ENCODE data around the gene NCCRP1.

The NCCRP1 gene

DNA sequence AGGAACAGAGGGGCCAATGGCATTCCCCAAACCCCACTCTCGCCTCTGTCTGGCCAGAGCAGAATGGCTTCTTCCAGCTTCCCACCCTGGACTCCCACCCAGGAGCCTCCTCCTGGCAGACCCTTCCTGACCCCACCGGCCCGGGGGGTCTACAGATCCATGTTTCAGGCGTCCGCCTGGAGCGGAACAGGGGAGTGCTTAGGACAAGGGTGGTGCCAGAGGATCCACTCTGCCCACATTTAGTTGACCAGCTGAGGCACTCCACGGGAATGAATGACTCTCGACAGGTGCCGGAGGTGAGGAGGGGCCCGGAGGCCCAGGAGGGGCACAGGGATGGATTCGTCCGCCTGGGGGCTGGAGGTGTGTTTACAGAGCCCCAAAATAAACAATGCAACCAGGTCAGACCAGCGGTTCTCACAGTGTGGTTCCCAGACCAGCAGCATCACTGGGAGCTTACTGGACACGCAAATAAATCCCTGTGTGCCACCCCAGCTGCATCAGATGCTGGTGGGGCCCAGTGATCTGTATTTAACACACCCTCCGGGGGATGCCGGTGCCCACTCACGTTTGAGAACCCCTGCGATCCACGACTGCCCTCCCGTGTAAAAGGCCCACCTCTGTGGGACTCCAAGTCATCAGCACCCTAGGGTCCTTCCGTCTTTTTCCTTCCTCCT is 15.1 kb upstream of the NCCRP1 start:
- no peak for DNase-seq

- DNase-seq, result no peak
These were observed 14.6 kb upstream of the NCCRP1 start for GRCh38 chr19:39182174-39182505.

DNA sequence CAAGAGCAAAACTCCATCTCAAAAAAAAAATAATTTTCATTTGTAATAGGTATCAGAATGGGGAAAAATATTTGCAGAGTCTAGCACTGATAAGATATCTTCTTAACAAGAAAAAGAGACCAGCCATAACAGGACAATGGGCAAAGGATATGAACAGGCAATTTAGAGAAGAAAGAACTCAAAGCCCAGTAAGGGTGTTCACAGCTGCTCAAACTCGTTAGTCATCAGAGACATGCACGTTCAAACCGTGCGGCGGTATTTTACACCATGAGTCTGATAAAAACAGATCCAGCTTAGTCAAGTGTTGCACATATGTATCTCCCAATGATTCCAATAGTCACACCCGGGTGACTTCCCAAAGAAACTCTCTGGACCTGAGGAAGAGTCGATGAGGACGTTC is 13.7 kb upstream of the NCCRP1 start:
- DNase-seq, result no peak

DNA sequence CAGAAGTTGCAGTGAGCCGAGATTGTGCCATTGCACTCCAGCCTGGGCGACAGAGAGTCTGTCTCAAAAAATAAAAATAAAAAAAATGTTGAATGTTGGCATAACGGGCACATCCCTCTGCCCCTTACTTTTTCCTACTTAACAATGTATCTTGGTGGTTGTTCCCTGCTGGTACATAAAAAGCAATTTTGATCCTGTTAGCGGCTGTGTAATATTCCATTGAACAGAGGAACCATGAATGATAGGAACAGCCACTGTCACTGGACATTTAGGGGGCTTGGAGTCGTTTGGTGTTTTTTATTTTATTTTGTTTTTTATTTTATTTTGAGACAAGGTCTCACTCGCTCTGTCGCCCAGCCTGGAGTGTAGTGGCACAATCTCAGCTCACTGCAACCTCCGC is 10.4 kb upstream of the NCCRP1 start:
- DNase-seq, result no peak

DNA sequence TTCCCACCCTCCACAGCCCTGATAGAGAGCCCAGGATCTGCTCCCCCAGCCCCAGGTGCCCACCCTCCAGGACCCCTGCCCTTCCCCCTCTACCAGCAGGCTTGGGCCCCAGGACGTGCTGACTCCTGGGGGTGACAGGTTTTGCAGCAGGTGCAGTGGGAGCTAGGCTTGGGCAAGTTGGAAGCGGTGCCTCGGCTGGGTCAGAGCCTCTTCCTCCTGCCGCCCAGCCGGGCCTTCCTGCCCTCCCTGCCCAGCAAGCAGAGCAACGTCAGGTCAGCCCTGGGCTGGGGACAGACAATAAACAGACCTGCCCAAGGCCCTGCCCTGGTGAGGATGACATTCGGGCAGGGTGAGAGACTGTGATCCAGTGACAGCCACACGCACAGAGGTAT is 9.2 kb upstream of the NCCRP1 start:
- no peak for DNase-seq

- DNase-seq, result no peak
These were observed 7.8 kb upstream of the NCCRP1 start for GRCh38 chr19:39188960-39189359.

DNA sequence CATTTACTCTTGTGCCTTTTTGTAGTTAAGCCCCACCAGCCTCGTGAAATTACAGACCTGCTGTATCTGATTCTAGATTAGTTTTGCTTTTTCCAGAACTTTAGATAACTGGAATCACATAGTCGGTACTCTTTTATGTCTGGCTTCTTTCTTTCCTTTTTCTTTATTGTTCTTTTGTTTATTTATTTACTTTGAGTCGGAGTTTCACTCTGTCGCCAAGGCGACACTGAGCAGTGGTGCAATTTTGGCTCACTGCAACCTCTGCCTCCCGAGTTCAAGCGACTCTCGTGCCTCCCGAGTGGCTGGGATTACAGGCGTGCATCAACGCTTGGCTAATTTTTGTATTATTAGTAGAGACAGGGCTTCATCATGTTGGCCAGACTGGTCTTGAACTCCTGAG is 6.0 kb upstream of the NCCRP1 start:
- no peak for DNase-seq

- DNase-seq, result no peak
These were observed 3.9 kb upstream of the NCCRP1 start for GRCh38 chr19:39192846-39193245.

DNA sequence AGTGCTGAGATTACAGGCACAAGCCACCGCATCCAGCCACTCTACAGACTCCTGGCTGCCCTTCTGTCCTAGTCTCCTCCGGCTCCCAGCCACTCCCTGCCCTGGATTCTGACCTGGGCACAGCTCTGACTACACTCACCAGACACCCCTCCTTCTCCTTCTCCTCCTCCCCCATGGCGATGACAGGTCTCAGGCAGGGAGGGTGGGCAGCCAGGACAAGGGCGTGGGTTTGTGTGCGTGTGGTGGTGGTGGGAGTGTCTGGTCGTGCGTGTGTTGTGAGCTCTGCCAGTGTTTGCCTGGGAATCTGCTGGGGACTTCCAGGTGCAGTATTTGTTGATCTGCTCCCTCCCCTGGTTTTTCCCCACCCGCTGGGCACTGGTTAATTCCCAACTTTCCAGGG is 3.0 kb upstream of the NCCRP1 start:
- DNase-seq, result no peak

DNA sequence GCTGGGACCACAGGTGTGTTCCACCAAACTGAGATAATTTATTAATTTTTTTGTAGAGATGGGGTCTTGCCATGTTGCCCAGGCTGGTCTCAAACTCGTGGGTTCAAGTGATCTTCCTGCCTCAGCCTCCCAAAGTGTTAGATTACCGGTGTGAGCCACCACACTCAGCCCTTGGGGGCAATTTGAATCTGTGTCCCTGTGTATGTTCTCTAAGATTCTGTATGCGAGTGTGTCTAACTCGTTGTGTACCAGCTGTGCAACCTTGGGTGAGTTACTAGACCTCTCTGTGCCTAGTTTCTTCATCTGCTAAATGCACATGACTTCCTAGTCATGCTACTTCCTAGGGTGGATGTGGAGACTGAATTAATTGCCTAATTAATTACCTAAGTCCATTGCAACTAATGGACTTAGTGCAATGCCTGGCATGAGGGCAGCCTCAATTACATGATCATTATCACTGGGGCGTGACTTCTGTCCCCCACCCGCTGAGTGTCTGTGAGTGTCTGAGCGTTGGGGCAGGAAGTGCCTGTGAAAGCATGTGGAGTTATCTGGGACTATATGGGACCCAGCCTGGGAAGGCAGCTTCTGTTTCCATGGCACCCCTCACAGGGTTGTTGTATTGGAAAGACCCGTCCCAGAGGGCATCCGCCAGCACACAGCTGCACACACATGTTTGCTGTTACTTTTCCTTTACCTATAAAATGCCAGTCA is 1.8 kb upstream of the NCCRP1 start:
- DNase-seq, result no peak

- no peak for DNase-seq
These were observed 1.0 kb upstream of the NCCRP1 start for GRCh38 chr19:39195755-39196154.

DNA sequence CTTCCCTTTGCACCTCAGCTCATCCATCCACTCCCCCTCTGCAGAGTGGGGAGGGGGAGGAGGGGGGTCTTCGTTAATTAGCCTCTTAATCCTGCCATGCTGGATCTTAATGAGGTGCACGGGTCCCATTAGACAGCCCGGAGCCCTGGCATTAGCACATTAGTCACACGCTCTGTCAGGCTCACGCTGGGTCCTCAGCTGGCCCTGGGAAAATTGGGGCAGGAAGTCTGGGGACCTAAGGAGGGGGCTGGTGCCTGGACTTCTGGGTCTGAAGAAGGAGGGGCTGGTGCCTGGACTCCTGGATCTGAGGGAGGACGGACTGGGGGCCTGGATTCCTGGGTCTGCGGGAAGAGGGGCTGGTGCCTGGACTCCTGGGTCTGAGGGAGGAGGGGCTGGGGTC is 444 bp upstream of the NCCRP1 start:
- no peak for DNase-seq

DNA sequence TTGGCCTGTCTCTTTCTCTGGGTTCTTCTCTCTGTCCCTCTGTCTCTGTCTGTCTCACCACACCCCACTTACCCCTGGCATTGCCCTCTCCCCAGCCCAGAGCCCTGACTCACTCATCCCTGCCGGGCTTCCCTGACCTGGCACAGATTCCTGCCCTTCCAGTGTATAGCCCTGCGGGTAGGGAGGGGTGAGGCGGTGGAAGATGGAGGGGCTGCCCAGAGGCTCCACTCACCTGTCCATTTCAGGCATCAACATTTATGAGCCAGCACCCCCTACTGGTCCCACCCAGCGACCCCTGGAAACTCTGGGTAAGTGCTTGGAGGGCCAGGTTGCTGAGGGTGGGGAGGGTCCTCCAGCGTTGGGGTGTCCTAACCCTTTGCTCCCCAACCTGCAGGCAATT is 1.0 kb downstream of the NCCRP1 start:
- no peak for DNase-seq

DNA sequence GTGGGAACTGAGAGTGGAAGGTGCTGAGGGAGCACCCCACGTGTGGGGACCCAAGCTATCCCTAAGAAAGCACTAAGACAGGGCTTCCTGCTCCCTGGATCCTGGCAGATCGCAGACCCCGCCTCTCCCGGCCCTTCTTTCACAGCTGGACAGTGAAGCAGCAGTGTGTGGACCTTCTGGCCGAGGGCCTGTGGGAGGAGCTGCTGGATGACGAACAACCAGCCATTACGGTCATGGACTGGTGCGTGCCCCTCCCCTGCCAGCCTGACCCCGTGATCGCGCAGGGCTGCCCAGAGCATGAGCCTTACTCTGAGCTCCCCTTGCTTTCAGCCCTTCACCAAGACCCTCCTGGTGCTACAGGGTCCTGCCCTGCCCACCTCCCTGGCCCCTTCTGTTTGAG is 2.3 kb downstream of the NCCRP1 start:
- DNase-seq, result no peak

GRCh38 chr19:39200066-39200802 is 3.5 kb downstream of the NCCRP1 start:
- no peak for DNase-seq

DNA sequence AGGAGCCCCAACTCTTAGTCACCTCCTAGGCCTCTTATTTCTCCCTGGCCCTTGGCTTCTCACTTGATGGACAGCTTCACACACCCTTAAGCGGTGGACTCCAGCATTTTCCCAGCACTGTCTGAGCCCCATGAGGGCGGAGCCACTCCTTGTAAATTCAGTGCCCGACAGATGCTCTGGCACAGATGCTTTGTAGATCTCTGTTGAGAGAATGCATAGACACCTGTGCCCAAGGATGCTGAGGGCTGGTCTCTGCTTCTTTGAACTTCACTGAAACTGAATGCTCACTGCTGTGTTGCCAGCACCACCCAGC is 4.0 kb downstream of the NCCRP1 start:
- DNase-seq, result no peak

- no peak for DNase-seq
These were observed 6.2 kb downstream of the NCCRP1 start for GRCh38 chr19:39202998-39203355.

- no peak for DNase-seq
These were observed 6.9 kb downstream of the NCCRP1 start, which contains the start of gene SYCN for GRCh38 chr19:39203372-39204341. TSS of gene SYCN (minus strand) at chr19:39204263. CDS start at chr19:39204254, 9 bp downstream.

- no peak for DNase-seq
These were observed 8.6 kb downstream of the NCCRP1 start for GRCh38 chr19:39205449-39205764.

DNA sequence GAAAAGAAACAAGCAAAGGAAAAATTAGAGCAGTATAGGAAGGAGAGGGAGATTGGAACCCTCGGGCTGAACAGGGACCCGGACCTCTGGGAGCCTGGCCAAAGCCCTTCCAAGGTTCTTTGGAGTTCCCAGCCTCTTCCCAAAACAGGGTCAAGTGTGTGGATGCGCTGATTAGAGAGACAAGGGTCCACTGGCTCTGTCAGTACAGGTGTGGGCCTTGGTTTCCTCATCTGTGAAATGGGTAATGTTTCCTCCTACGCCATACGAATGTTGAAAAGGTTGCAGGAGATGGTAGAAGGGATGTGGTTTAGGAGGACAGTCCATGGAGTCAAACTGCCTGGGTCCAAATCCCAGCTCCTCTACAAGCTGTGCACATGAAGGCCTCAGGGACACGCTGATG is 9.4 kb downstream of the NCCRP1 start:
- DNase-seq, result no peak

DNA sequence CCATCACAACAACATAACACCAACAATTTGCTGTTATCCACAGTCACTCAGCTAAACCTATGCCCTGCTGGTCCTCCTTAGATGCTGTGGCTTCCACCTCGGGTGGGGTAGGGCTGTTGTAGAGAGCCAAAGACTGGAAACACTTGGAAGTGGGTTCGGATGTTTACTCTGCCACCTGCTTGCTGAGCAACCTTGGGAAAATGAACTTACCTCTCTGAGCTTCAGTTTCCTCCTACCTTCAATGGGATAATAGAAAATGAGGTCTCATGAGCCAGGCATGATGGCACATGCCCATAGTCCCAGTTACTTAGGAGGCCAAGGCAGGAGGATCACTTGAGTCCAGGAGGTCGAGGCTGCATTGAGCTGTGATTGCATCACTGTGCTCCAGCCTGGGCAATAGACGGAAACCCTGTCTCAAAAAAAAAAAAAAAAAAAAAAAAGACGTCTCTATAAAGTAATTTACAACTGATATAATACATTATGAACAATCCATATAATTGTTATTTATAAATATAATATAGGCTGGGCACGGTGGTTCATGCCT is 10.6 kb downstream of the NCCRP1 start:
- DNase-seq, result no peak

GRCh38 chr19:39208175-39208795 is 11.5 kb downstream of the NCCRP1 start:
- DNase-seq, result no peak

DNA sequence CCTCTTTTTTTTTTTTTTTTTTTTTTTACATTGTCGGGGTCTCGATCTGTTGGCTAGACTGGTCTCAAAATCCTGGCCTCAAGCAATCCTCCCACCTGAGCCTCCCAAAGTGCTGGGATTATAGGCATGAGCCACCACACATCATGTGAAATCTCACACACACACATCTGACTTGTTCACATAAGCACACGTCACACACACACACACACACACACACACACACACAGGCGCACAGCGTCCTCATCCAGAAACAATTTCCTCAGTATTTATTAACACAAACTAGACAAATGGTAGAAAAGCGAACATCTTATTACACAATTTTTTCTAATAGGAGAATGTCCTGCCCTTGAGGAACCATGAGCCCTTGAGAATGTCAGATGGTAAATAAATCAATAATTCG is 12.4 kb downstream of the NCCRP1 start:
- DNase-seq, result no peak
